GM20431 (cell line): ENCODE measurements around the gene CWC25.
"Not testable (repeated sequence)": the region's sequence is repeated elsewhere in the genome, so short reads cannot be mapped to it uniquely, and the experiment has no call there.

Experiments used
- in situ Hi-C: fragments of 300-500 bp; cut with MseI, MboI; formaldehyde crosslinking; loops from one replicate; pipeline ENCODE4 v1.15.0; 2020; ENCODE audit warnings: low sequenced_read_pairs; ENCODE audit not compliant: unreplicated experiment

Gene CWC25

DNA sequence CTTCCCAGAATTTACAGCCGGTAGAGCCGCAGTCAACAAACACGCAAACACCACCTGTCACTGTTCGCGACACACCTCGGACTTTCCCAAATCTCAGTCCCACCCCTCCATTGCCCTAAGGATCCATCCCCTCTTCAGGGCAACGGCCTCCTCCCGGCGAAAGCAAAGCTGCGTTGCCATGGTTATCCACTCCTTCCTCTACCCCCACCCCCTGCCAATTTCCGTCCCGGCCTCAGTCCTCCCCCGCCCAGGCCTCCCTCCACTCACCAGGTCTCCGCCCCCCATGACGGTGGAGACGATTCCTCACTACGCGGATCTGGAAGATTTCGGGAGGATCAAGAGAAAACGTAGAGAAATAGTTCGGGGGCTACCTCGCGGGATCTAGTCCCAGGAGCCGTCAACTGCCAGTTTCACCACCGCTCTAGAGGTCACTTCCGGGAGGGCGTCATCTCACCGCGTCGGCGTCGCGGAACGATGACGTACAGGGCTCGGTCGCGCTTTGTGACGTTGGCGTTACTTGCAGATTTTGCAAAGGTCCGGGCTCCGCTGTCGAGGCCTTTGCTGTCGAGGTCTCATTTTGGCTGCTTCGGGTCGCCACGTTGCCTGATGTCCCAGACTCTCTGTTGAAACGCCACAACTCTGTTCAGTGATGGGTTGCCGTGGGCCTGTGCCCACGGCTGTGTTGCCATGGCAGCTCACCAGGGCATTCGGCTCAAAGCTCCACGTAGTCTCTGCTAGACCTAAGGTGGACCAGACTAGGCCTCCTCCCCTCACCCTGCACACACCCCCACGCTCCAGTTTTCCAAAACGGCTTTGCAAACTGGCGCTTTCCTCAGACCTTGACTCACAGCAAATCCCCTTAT is at the start of gene CWC25:
Gene CWC25 (minus strand): TSS at position 423 of the 863 bp plus-strand sequence. CDS start 138 bp downstream, at position 285.
- in situ Hi-C loops, result no loop called here

DNA sequence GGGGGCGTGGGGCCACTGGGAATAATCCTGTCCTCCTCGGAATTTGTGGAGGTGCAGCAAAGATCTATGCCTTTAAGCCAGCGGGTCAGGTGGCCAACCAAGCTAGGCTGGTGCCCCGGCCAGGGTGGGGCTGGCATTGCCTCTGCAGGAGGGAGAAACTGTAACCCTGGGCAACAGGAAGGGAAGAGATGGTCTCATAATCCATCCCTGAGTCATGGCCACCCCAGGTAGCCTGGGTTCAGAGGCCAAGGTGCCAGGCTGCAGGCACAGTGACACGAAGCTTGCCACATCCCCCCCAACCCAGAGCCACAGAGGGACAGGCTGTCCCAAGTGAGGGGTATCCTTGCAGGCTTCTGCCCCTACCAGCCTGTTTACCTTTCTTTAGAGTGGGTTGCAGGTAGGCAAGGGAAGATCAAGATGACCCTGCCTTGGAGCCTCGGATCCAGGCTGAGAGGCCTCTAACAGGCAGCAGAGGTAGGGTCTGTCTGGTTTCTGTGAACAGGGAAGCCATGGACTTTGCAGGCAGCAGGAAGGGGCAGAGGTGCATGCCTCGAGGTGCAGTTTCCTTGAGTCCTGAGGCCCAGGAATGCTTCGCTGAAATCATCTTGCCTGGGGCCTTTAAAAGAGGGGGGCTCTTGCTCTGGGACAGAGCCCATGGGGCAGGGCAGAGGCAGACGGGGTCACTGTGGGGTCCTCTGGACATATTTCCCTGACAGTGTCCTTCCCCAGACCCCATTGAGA is 48.7 kb upstream of the CWC25 start:
- in situ Hi-C loops, result no loop called here

- in situ Hi-C loops, result no loop called here
Measured at GRCh38 chr17:38872671-38873385, 47.7 kb upstream of the CWC25 start.

GRCh38 chr17:38872027-38872511 is 46.9 kb upstream of the CWC25 start:
- in situ Hi-C loops, result no loop called here

- in situ Hi-C loops, result no loop called here
Measured at GRCh38 chr17:38871247-38872015, 46.3 kb upstream of the CWC25 start.

DNA sequence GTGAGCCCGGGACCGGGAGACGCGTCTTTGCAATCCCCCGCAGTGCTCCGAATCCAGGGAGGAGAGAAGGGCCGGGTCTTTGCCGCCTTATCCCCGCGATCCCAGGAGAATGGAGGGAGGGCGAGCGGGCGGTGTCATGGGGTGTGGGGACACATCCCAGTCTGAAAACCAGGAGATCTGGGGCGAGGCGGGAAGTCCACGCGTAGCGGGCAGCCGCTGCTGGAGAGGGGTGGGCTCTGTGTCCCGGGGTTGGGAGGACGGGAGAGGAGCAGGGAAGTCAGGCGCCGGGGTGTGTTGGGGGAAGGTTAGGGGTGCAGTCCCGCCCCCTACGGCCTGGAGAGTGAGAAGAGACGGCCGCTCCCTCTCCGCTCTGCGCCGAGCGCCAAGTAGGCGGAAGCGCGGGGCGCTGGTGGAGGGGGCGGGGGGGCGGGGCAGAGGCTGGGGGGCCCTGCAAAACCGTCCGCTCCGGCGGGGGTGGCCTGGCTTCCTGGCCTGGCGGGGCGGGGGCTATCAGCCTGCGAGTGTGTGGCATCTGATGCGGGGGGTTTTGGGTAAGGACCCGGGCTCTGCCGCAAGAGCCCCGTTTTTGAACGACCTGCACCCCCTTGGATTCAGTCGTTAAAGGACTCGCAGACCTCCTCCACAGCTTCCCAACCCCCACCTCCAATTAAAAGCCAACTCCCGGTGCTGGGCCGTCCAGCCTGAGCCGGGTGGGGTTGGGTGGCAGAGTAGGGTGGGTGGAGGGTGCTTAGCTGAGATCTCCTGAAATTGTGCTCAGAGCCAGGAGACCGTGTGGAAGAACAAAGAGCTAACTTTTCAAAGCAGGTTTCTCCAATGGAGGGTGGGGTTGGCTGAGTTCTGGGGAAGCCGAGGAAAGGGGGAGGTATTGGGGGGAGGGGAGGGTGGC is 45.4 kb upstream of the CWC25 start:
- in situ Hi-C loops, result no loop called here

DNA sequence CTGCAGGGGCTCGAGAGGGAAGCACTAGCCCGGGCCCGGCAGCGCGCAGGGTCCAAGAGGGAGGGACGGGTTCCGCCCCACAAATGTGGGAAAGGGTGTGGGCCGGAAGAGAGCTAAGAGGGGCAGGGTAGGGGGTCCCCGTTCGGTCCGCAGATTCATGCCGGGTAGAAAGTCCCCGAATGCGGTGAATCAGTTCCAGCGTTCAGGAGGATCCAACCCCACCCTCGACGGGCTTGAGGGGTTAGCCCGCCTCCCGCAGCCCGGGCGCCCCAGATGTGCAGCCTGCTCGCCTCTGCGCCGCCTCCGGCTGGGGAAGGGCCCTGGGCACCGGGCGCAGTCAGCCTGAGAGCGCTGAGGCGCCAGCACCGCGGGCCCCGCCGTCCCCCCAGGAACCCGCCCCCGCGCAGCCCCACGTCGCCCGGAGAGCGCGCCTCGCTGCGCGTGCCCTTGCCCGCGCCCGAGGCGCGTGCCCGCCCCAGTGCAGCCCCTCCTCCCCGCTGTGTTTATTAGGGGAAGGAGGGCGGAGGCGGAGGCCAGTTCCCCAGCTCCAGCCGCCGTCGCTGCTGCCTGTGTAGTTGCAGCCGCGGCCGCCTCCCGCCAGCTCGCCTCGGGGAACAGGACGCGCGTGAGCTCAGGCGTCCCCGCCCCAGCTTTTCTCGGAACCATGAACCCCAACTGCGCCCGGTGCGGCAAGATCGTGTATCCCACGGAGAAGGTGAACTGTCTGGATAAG is 44.6 kb upstream of the CWC25 start, which contains the start of gene LASP1:
Gene LASP1 (plus strand): TSS at position 533 of the 733 bp plus-strand sequence. CDS start 132 bp downstream, at position 665.
- in situ Hi-C loops, result no loop called here

GRCh38 chr17:38868817-38869525 is 43.9 kb upstream of the CWC25 start:
- in situ Hi-C loops, result no loop called here

DNA sequence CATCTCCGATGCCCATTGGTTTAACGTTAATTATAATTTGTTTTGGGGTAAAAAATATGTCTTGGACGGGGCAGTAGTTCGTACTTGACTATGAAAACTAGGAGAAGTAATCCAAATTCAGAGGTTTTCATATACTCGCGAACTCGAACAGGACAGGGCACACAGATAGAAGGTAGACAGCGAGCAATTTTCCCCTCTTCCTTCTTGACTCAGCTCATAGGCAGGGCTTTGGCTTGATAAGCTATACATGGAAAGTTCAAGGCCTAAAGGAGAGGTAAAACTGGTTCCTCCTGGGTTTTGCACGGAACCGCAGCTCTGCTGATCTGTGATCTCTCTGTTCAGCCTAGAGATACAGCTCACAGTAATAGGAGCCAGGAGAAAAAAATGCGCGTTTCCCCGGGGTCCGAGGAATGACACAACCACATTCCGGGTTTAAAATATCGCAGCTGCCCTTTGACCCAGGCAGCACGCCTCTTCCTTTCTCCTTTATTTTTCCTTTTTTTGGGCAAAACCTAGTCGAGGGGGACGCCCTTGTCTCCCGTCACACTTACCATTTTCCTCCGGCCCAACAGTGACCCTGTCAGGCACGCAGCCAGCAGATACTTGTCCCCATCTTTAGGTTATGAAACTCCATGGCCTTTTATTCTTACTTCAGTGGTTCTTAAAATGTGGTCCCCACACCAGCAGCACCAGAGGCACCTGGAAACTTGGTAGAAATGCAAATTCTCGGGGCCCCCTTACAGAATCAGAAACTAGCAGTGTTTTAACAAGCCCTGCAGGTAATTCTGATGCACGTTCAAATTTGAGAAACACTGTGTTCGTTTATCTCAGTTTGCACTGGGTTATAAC is 43.1 kb upstream of the CWC25 start:
- in situ Hi-C loops, result no loop called here

DNA sequence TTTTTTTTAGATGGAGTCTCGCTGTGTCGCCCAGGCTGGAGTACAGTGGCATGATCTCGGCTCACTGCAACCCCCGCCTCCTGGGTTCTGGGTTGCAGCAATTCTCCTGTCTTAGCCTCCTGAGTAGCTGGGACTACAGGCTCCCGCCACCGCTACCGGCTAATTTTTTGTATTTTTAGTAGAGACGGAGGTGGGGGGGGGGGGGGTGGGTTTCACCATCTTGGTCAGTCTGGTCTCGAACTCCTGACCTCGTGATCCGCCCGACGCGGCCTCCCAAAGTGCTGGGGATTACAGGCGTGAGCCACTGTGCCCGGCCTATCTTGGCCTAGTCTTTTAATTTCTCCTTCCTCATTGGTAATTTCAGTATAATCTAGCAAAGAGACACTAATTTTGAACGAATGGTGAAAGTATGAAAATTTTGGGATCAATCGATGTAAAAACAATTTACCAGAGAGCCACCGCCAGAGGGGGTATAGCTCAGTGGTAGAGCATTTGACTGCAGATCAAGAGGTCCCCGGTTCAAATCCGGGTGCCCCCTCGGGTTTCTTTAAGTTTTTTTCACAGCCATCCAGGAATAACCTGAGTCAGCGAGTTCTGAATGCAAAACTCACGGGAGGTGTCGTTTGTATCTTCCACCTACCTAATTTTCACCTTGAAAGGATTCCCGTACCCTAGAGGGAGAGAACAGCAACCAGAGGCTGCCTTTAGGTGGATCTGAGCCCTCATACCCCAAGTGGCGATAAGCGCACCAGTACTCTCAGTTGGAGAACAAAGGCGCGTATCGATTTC is 42.3 kb upstream of the CWC25 start:
- in situ Hi-C loops, result no loop called here

GRCh38 chr17:38864636-38865398 is 39.7 kb upstream of the CWC25 start:
- in situ Hi-C loops, result no loop called here

- in situ Hi-C loops, result no loop called here
Measured at GRCh38 chr17:38861399-38861843, 36.3 kb upstream of the CWC25 start.

- in situ Hi-C loops, result no loop called here
Measured at GRCh38 chr17:38857271-38857670, 32.1 kb upstream of the CWC25 start.

- in situ Hi-C loops, result not testable (repeated sequence)
Measured at GRCh38 chr17:38855101-38855714, 30.1 kb upstream of the CWC25 start.
